ENCODE measurements around the gene SLC15A3.

Gene SLC15A3

GRCh38 chr11:60944490-60945294 is 7.3 kb downstream of the SLC15A3 start:
- no peaks in the 10 kb centered on the region for H3K27me3 ChIP-seq (ENCODE audit: insufficient read depth, low read depth, severe bottlenecking)
- peak; percentile 43 for TF ChIP-seq CTCF (IDR thresholded peaks at IDR 0.05; ENCODE audit: low read depth, low read length)
- no peak overlapping the region for H3K4me3 ChIP-seq (ENCODE audit: low read depth, low read length)
- H3K27ac ChIP-seq: no peak overlapping the region
- no peak for DNase-seq
- H3K36me3 ChIP-seq: no peaks in the 10 kb centered on the region
- no peaks in the 10 kb centered on the region for H3K9me3 ChIP-seq (ENCODE audit: severe bottlenecking)

GRCh38 chr11:60942970-60943565 is 8.9 kb downstream of the SLC15A3 start:
- Histone ChIP-seq H3K27me3 (ENCODE audit: insufficient read depth, low read depth, severe bottlenecking) (no peaks in the 10 kb centered on the region), H3K9me3 (ENCODE audit: severe bottlenecking) (no peaks in the 10 kb centered on the region), H3K36me3 (no peaks in the 10 kb centered on the region), H3K27ac (no peak overlapping the region), H3K4me3 (ENCODE audit: low read depth, low read length) (no peak overlapping the region)
- DNase-seq: no peak
- no peak for TF ChIP-seq CTCF (IDR thresholded peaks at IDR 0.05; ENCODE audit: low read depth, low read length)

GRCh38 chr11:60942219-60942618 is 9.8 kb downstream of the SLC15A3 start:
- Histone ChIP-seq H3K27ac (no peak overlapping the region), H3K4me3 (ENCODE audit: low read depth, low read length) (no peak overlapping the region), H3K27me3 (ENCODE audit: insufficient read depth, low read depth, severe bottlenecking) (no peaks in the 10 kb centered on the region), H3K36me3 (no peaks in the 10 kb centered on the region; the same call in 1 of the 2 replicates), H3K9me3 (ENCODE audit: severe bottlenecking) (no peaks in the 10 kb centered on the region)
- DNase-seq: no peak
- no peak for TF ChIP-seq CTCF (IDR thresholded peaks at IDR 0.05; ENCODE audit: low read depth, low read length)

- Histone ChIP-seq H3K4me3 (ENCODE audit: low read depth, low read length) (no peak overlapping the region), H3K9me3 (ENCODE audit: severe bottlenecking) (no peaks in the 10 kb centered on the region), H3K36me3 (no peaks in the 10 kb centered on the region; the same call in 1 of the 2 replicates), H3K27me3 (ENCODE audit: insufficient read depth, low read depth, severe bottlenecking) (no peaks in the 10 kb centered on the region), H3K27ac (no peak overlapping the region)
- no peak for DNase-seq
- TF ChIP-seq CTCF (IDR thresholded peaks at IDR 0.05; ENCODE audit: low read depth, low read length): no peak
Observed at GRCh38 chr11:60941371-60942119, 10.4 kb downstream of the SLC15A3 start.

- Histone ChIP-seq H3K4me3 (ENCODE audit: low read depth, low read length) (no peak overlapping the region), H3K9me3 (ENCODE audit: severe bottlenecking) (no peaks in the 10 kb centered on the region), H3K27me3 (ENCODE audit: insufficient read depth, low read depth, severe bottlenecking) (no peaks in the 10 kb centered on the region), H3K36me3 (peaks cover 12% of the 10 kb centered on the region), H3K27ac (no peak overlapping the region)
- TF ChIP-seq CTCF (IDR thresholded peaks at IDR 0.05; ENCODE audit: low read depth, low read length): no peak
- DNase-seq: no peak
Observed at GRCh38 chr11:60939855-60940254, 12.1 kb downstream of the SLC15A3 start.

All from WERI-Rb-1 (cell line).